Caco-2 (cell line): Measurements from ENCODE around the gene CCNQ. TPM values are rescaled to one million over a fixed set of nuclear protein-coding genes. Genes with fewer than 3 reads are reported as not detected.

Experiments used
- BruUV-seq: library from RNA; stranded (reverse); fragments of 400-500 nt; replicated peaks from 2 replicates; lab custom pipeline; 2021; lab: Mats Ljungman, UMichigan
- CTCF ChIA-PET: fragments of 300-600 bp; sonication (Branson Sonifier 250); formaldehyde crosslinking; loops from one replicate; lab custom pipeline; 2022; ENCODE audit warnings: antibody characterized with exemption; lab: Charles Lee
- POLR2A ChIA-PET: fragments of 300-600 bp; sonication (Branson Sonifier 250); formaldehyde crosslinking; loops from one replicate; lab custom pipeline; 2022; ENCODE audit warnings: antibody characterized with exemption; lab: Charles Lee
- DNase-seq, 2 experiments: peaks; one replicate each; pipeline versions ENCODE4 v3.0.0 to v3.0.0-alpha.2; 2020 to 2022
- H3K27me3 ChIP-seq: replicated peaks from 2 replicates; pipeline ENCODE4 v1.6.0; 2011; ENCODE audit warnings: low read length; ENCODE audit not compliant: control insufficient read depth, insufficient read depth
- H3K36me3 ChIP-seq: 2 replicates; pipeline ENCODE4 v1.5.1; 2011; ENCODE audit warnings: low read length; ENCODE audit not compliant: control insufficient read depth, insufficient read depth
- H3K4me1 ChIP-seq: fragments of 250-450 bp; sonication (Bioruptor Pico); 2 replicates; pipeline ENCODE4 v1.5.1; 2020; ENCODE audit warnings: mild to moderate bottlenecking
- H3K4me3 ChIP-seq: 2 replicates; pipeline ENCODE4 v1.5.1; 2011; ENCODE audit warnings: low read depth, mild to moderate bottlenecking, control low read depth, low read length
- H3K9me3 ChIP-seq: fragments of 250-450 bp; sonication (Bioruptor Pico); 2 replicates; pipeline ENCODE4 v1.5.1; 2020; ENCODE audit warnings: mild to moderate bottlenecking, moderate library complexity
- H3K27ac Mint-ChIP-seq: one replicate; pipeline ENCODE4 v1.8.0; 2022; ENCODE audit warnings: mixed read lengths; ENCODE audit not compliant: unreplicated experiment
- H3K27me3 Mint-ChIP-seq: one replicate; pipeline ENCODE4 v1.8.0; 2022; ENCODE audit warnings: mixed read lengths; ENCODE audit not compliant: insufficient read depth, unreplicated experiment
- H3K36me3 Mint-ChIP-seq: one replicate; pipeline ENCODE4 v1.8.0; 2022; ENCODE audit warnings: mild to moderate bottlenecking, mixed read lengths; ENCODE audit not compliant: insufficient read depth, unreplicated experiment
- H3K4me1 Mint-ChIP-seq: one replicate; pipeline ENCODE4 v1.8.0; 2022; ENCODE audit warnings: low read depth, mixed read lengths; ENCODE audit not compliant: unreplicated experiment
- H3K4me3 Mint-ChIP-seq: one replicate; pipeline ENCODE4 v1.8.0; 2022; ENCODE audit warnings: mild to moderate bottlenecking, moderate library complexity, mixed read lengths; ENCODE audit not compliant: unreplicated experiment
- H3K9me3 Mint-ChIP-seq: one replicate; pipeline ENCODE4 v1.8.0; 2022; ENCODE audit warnings: mixed read lengths; ENCODE audit not compliant: unreplicated experiment
- CTCF ChIP-seq, 2 experiments: fragments of 200-600 bp in 1 of 2; IDR thresholded peaks; 1 replicate in 1 of 2; 2 replicates in 1 of 2; pipeline versions ENCODE4 v1.5.1 to v1.8.0; 2011 to 2022; ENCODE audit warnings: antibody characterized with exemption in 1 of 2, control low read depth in 1 of 2, inconsistent platforms in 1 of 2, low read depth in 1 of 2, low read length in 1 of 2, mild to moderate bottlenecking in 1 of 2, moderate library complexity in 1 of 2; ENCODE audit not compliant: insufficient read depth in 1 of 2, severe bottlenecking in 1 of 2, unreplicated experiment in 1 of 2
- intact Hi-C: fragments of 100-400 bp; cut with micrococcal nuclease; formaldehyde crosslinking; loops from one replicate; pipeline ENCODE4 v1.10.0; 2022; ENCODE audit not compliant: unreplicated experiment
- total RNA-seq: library from RNA; stranded (reverse); gene quantifications from 2 replicates; pipeline ENCODE4 v1.2.3, GENCODE V29; 2022

The CCNQ gene
- total RNA-seq, 1 experiment from 2014 or later, result 23.8 TPM

DNA sequence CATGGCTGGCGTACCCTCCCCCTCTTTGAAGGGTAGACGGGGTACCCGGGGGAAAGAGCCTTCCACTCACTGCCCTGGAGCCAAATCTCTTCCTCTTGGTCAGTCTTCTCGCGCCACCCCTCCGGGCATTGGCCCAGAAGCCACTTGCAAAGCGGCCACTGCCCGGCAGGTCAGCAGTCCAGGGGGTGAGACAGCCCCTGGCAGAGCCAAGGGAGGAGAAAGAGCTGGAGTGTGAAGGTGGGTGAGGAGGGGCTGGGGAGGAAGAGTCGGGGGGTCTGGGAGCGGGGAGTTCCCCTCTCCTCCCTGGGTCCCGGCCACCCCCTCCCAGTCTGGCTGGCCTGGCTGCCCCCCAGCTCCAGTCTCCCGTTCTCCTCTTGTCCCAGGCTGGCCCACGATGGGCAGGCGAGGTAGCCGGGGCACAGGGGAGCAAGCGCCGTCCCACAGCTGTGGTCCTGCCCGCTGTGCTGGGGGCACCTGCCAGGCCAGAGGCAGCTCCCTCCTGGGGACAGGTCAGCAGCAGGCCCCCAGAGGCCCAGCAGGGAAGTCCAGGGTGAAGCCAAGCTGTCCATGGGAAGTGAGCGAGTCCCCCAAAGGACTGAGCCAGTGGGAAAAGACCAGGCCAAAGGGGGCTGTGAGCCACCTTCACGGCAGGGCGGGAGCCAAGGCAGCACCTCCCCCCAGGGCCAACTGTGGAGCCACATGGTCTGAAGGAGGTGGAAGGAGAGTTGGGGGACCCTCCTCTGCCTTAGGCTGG lies 26.5 kb upstream of the CCNQ start:
- POLR2A ChIA-PET, result no interaction called here
- CTCF ChIA-PET, result interaction anchor here (0.7 kb wide), 1 partner anchor 675 kb away, joined by 7 read pairs; no protein-coding TSS in a partner anchor
- no peak overlapping the region for H3K4me3 Mint-ChIP-seq
- Histone ChIP-seq H3K4me1 (peaks cover 4% of the 10 kb centered on the region; the same call in 1 of the 2 replicates), H3K9me3 (no peaks in the 10 kb centered on the region), H3K4me3 (no peak overlapping the region), H3K27me3 (no peaks in the 10 kb centered on the region), H3K36me3 (no peaks in the 10 kb centered on the region)
- intact Hi-C loops, result no loop called here
- no peak overlapping the region for H3K27ac Mint-ChIP-seq
- H3K27me3 Mint-ChIP-seq, result no peaks in the 10 kb centered on the region
- H3K36me3 Mint-ChIP-seq, result no peaks in the 10 kb centered on the region
- BruUV-seq, result no TSS peak
- no peaks in the 10 kb centered on the region for H3K9me3 Mint-ChIP-seq
- H3K4me1 Mint-ChIP-seq, result peaks cover 11% of the 10 kb centered on the region
- no peak for DNase-seq
- TF ChIP-seq CTCF (IDR thresholded peaks at IDR 0.05; ENCODE audit: insufficient read depth in 1 of 2, low read depth in 1 of 2, low read length in 1 of 2, severe bottlenecking in 1 of 2, unreplicated experiment in 1 of 2), result no peak

DNA sequence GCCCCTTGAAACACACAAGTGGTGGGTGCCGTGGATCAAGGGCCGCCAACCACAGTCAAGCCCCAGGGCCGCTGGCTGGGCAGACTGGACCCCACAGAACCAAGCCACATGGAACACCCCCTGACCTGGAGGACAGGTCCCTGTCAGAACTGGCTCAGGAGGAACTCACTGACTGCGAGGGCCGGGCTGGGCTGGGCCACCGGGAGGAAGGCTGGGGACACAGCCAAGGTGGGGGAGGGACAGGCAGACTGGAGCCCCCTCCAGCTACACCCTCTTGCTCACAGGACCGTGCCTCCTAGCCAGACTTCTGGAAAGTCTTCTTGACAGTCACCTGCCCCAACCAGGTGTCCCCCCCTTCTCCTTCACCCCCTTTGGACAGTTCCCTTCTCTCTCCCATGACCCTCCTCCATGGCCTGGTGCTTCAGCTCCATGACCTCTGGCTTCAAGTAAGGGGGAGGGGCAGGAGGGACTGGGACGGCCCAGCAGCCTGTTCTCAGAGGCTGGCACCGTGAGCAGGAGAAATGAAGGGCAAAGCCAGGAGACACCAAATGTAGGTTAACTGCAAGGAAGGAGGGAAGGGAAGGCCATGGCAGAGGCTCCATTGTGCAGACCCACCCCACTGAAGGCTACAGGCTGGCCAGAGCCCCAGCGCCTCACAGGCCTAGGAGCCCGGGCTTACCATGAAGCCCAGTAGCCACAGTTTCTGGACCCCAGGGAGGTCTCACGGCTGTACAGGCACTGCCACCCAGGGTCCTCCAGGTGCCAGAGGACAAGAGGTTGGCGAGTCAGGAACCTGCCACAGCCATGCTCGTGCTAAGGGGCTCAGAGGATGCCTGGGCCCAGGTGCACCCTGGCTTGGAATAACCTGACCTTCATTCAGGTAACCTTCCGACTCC lies 25.5 kb upstream of the CCNQ start:
- Mint-ChIP-seq H3K4me1 (peaks cover 11% of the 10 kb centered on the region), H3K27me3 (no peaks in the 10 kb centered on the region), H3K36me3 (no peaks in the 10 kb centered on the region), H3K4me3 (no peak overlapping the region), H3K9me3 (no peaks in the 10 kb centered on the region), H3K27ac (no peak overlapping the region)
- H3K36me3 ChIP-seq, result no peaks in the 10 kb centered on the region
- intact Hi-C loops, result no loop called here
- no peak for DNase-seq
- BruUV-seq, result no TSS peak
- H3K9me3 ChIP-seq, result no peaks in the 10 kb centered on the region
- H3K27me3 ChIP-seq, result no peaks in the 10 kb centered on the region
- no peak overlapping the region for H3K4me3 ChIP-seq
- POLR2A ChIA-PET, result no interaction called here
- no peak for TF ChIP-seq CTCF (IDR thresholded peaks at IDR 0.05; ENCODE audit: insufficient read depth in 1 of 2, low read depth in 1 of 2, low read length in 1 of 2, severe bottlenecking in 1 of 2, unreplicated experiment in 1 of 2)
- peaks cover 4% of the 10 kb centered on the region; the same call in 1 of the 2 replicates for H3K4me1 ChIP-seq
- CTCF ChIA-PET, result interaction anchor here (0.7 kb wide), 1 partner anchor 676 kb away, joined by 7 read pairs; no protein-coding TSS in a partner anchor

GRCh38 chrX:153623310-153624029 lies 24.5 kb upstream of the CCNQ start:
- no peak for TF ChIP-seq CTCF (IDR thresholded peaks at IDR 0.05; ENCODE audit: insufficient read depth in 1 of 2, low read depth in 1 of 2, low read length in 1 of 2, severe bottlenecking in 1 of 2, unreplicated experiment in 1 of 2)
- intact Hi-C loops, result no loop called here
- H3K27ac Mint-ChIP-seq, result no peak overlapping the region
- no peak overlapping the region for H3K4me3 ChIP-seq
- DNase-seq, result no peak
- H3K9me3 ChIP-seq, result no peaks in the 10 kb centered on the region
- BruUV-seq, result no TSS peak
- ChIA-PET POLR2A (no interaction called here), CTCF (interaction anchor here (1.1 to 1.6 kb wide), 3 partner anchors 13 to 45 kb away, joined by 3 to 7 read pairs (median 5); no protein-coding TSS in a partner anchor)
- H3K4me1 Mint-ChIP-seq, result peaks cover 11% of the 10 kb centered on the region
- H3K9me3 Mint-ChIP-seq, result no peaks in the 10 kb centered on the region
- peak overlapping the region; percentile 22 for H3K4me3 Mint-ChIP-seq
- no peaks in the 10 kb centered on the region for H3K36me3 Mint-ChIP-seq
- no peaks in the 10 kb centered on the region for H3K27me3 ChIP-seq
- peaks cover 4% of the 10 kb centered on the region; the same call in 1 of the 2 replicates for H3K4me1 ChIP-seq
- no peaks in the 10 kb centered on the region for H3K36me3 ChIP-seq
- peaks cover 3% of the 10 kb centered on the region for H3K27me3 Mint-ChIP-seq
